SU-DHL-6 (cell line): ENCODE data around the gene SUV39H1.
"Not testable (repeated sequence)": the region's sequence is repeated elsewhere in the genome, so short reads cannot be mapped to it uniquely, and the experiment has no call there.

Experiments
- H2AFZ ChIP-seq: fragments of 200-600 bp; sonication (generic); 2 replicates; pipeline ENCODE4 v1.6.1; 2014; ENCODE audit warnings: low read depth, mild to moderate bottlenecking, moderate library complexity, mixed read lengths, antibody characterized with exemption, low read length; ENCODE audit not compliant: severe bottlenecking
- H3F3A ChIP-seq: fragments of 200-600 bp; shearing (Covaris generic); 2 replicates; pipeline ENCODE4 v1.6.0; 2016; ENCODE audit warnings: antibody characterized with exemption, mild to moderate bottlenecking; ENCODE audit not compliant: insufficient read depth
- H3K27ac ChIP-seq: fragments of 200-600 bp; sonication (generic); 2 replicates; pipeline ENCODE4 v1.5.1; 2016; ENCODE audit warnings: low read depth, mild to moderate bottlenecking, low read length, moderate library complexity, mixed read lengths
- H3K27me3 ChIP-seq: fragments of 200-600 bp; sonication (generic), shearing (Covaris generic); 2 replicates; pipeline ENCODE4 v1.6.0; 2014; ENCODE audit warnings: mild to moderate bottlenecking, low read length
- H3K36me3 ChIP-seq: fragments of 200-600 bp; sonication (generic); 2 replicates; pipeline ENCODE4 v1.6.1; 2014; ENCODE audit warnings: mild to moderate bottlenecking, low read length, mixed read lengths
- H3K4me2 ChIP-seq: fragments of 300-600, 200-600 bp; shearing (Covaris generic), sonication (generic); 2 replicates; pipeline ENCODE4 v1.6.0; 2014; ENCODE audit warnings: low read length, low read depth, mild to moderate bottlenecking; ENCODE audit not compliant: poor library complexity, severe bottlenecking
- H3K4me3 ChIP-seq: fragments of 200-600 bp; sonication (generic); 2 replicates; pipeline ENCODE4 v1.5.1; 2014; ENCODE audit warnings: antibody characterized with exemption, low read length, mild to moderate bottlenecking, mixed read lengths; ENCODE audit not compliant: insufficient read depth, poor library complexity, severe bottlenecking
- H3K79me2 ChIP-seq: fragments of 200-600 bp; sonication (generic); 2 replicates; pipeline ENCODE4 v1.6.1; 2014; ENCODE audit warnings: mild to moderate bottlenecking, low read length, moderate library complexity; ENCODE audit not compliant: insufficient read depth
- H3K9ac ChIP-seq: fragments of 200-600 bp; sonication (generic); 2 replicates; pipeline ENCODE4 v1.7.0; 2014; ENCODE audit warnings: mild to moderate bottlenecking, low read length
- H3K9me2 ChIP-seq: fragments of 200-600 bp; sonication (generic); replicated peaks from 2 replicates; pipeline ENCODE4 v1.6.1; 2014; ENCODE audit warnings: low read length; ENCODE audit not compliant: insufficient read depth
- H3K9me3 ChIP-seq: fragments of 200-600 bp; sonication (generic); 2 replicates; pipeline ENCODE4 v1.6.1; 2014; ENCODE audit warnings: low read length, mixed read lengths; ENCODE audit not compliant: insufficient read depth
- H4K20me1 ChIP-seq: fragments of 200-600 bp; sonication (generic); 2 replicates; pipeline ENCODE4 v1.6.1; 2014; ENCODE audit warnings: low read depth, mild to moderate bottlenecking, antibody characterized with exemption, low read length, moderate library complexity, mixed read lengths
- CTCF ChIP-seq: fragments of 200-600 bp; sonication (generic); IDR thresholded peaks from one replicate; pipeline ENCODE4 v1.5.1; 2017; ENCODE audit warnings: antibody characterized with exemption, mild to moderate bottlenecking, low read length, moderate library complexity; ENCODE audit not compliant: insufficient read depth, poor library complexity, severe bottlenecking
- EZH2phosphoT487 ChIP-seq: fragments of 200-600 bp; sonication (generic), shearing (Covaris generic); conservative IDR thresholded peaks from 2 replicates; pipeline ENCODE4 v1.6.1; 2018; ENCODE audit warnings: mild to moderate bottlenecking, antibody characterized with exemption, low read length, moderate library complexity, mixed read lengths

SUV39H1 gene

GRCh38 chrX:48659686-48660085 lies 36.8 kb upstream of the SUV39H1 start:
- not testable (repeated sequence) for H3K36me3 ChIP-seq, H3K9ac ChIP-seq, H3K79me2 ChIP-seq, H3K4me2 ChIP-seq, H3K27me3 ChIP-seq, H3K9me3 ChIP-seq, H3F3A ChIP-seq, H3K27ac ChIP-seq, H3K9me2 ChIP-seq, H2AFZ ChIP-seq, H4K20me1 ChIP-seq, H3K4me3 ChIP-seq

DNA sequence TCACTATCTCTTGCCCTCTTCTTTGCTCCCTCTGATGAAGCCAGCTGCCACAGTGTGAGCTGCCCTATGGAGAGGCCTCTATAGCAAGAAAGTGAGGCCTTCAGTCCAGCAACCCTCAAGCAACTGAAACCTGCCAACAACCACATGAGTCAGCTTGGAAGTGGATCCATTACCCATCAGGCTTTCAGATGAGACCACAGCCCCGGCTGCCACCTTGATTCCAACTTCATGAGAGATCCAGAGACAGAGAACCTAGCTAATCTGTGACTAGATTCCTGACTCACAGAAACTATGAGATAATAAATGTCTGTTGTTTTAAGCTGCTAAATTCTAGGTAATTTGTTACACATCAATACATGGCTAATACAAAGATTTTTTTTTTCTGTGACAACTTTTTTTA lies 33.3 kb upstream of the SUV39H1 start:
- H2AFZ ChIP-seq, result no peak overlapping the region
- TF ChIP-seq EZH2phosphoT487 (no peak), CTCF (no peak)
- H3K9me2 ChIP-seq, result no peaks in the 10 kb centered on the region
- H3K4me3 ChIP-seq, result no peak overlapping the region
- H3K27ac ChIP-seq, result no peak overlapping the region
- no peaks in the 10 kb centered on the region for H3K9me3 ChIP-seq
- no peak overlapping the region for H3K4me2 ChIP-seq
- H4K20me1 ChIP-seq, result no peaks in the 10 kb centered on the region
- no peaks in the 10 kb centered on the region for H3K27me3 ChIP-seq
- H3K79me2 ChIP-seq, result no peaks in the 10 kb centered on the region
- no peaks in the 10 kb centered on the region for H3F3A ChIP-seq
- H3K36me3 ChIP-seq, result no peaks in the 10 kb centered on the region
- no peak overlapping the region for H3K9ac ChIP-seq

GRCh38 chrX:48664156-48664555 lies 32.4 kb upstream of the SUV39H1 start:
- H3K27ac ChIP-seq, result no peak overlapping the region
- H3K4me2 ChIP-seq, result no peak overlapping the region
- H3K36me3 ChIP-seq, result no peaks in the 10 kb centered on the region
- H2AFZ ChIP-seq, result no peak overlapping the region
- H3K9ac ChIP-seq, result no peak overlapping the region
- no peaks in the 10 kb centered on the region for H3F3A ChIP-seq
- TF ChIP-seq CTCF (no peak), EZH2phosphoT487 (no peak)
- H3K27me3 ChIP-seq, result no peaks in the 10 kb centered on the region
- no peak overlapping the region for H3K4me3 ChIP-seq
- H3K9me2 ChIP-seq, result no peaks in the 10 kb centered on the region
- H4K20me1 ChIP-seq, result no peaks in the 10 kb centered on the region
- no peaks in the 10 kb centered on the region for H3K9me3 ChIP-seq
- no peaks in the 10 kb centered on the region for H3K79me2 ChIP-seq

DNA sequence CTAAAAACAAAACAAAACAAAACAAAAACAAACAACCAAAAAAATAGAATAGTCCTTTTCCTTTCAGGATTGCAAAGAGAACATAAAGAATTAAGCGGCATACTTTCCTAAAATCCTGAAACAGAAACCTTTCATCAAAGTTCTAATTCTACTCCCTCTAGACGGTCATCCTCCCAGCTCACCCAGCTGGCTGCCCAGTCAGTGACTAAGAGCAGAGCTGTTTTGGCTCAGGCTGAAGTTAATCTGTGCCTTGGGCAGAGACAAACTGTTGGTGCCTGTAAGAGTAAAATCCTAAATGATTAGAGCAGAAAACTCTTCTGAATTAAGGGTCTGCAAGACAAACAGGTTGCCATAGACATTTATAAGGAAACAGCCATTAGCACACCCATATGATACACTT lies 30.5 kb upstream of the SUV39H1 start:
- H3K4me2 ChIP-seq, result no peak overlapping the region
- H3K79me2 ChIP-seq, result no peaks in the 10 kb centered on the region
- no peaks in the 10 kb centered on the region for H3K27me3 ChIP-seq
- H3K9ac ChIP-seq, result no peak overlapping the region
- no peak overlapping the region for H3K4me3 ChIP-seq
- no peaks in the 10 kb centered on the region for H4K20me1 ChIP-seq
- TF ChIP-seq EZH2phosphoT487 (no peak), CTCF (no peak)
- no peaks in the 10 kb centered on the region for H3F3A ChIP-seq
- H3K9me3 ChIP-seq, result no peaks in the 10 kb centered on the region
- H2AFZ ChIP-seq, result no peak overlapping the region
- no peak overlapping the region for H3K27ac ChIP-seq
- no peaks in the 10 kb centered on the region for H3K9me2 ChIP-seq
- no peaks in the 10 kb centered on the region for H3K36me3 ChIP-seq
